Liver (tissue), 9 donors: Measurements from ENCODE around the gene HS3ST1. TPM values are rescaled to one million over a fixed set of nuclear protein-coding genes. Genes with fewer than 3 reads are reported as not detected.

Source experiments
- DNase-seq: peaks from one replicate; pipeline ENCODE4 v3.0.0-alpha.2; 2017; ENCODE audit warnings: low spot score
- H3K27ac ChIP-seq, 2 donors: one replicate each; pipeline ENCODE4 v1.7.0; 2013; ENCODE audit warnings: inconsistent platforms in 2 of 2, low read length in 2 of 2, control low read depth in 1 of 2, low read depth in 1 of 2, mild to moderate bottlenecking in 1 of 2
- H3K27me3 ChIP-seq, 4 donors: one replicate each; pipeline versions ENCODE4 v1.6.1 to v1.7.0; 2013; ENCODE audit warnings: low read length in 3 of 4, inconsistent platforms in 1 of 4, mild to moderate bottlenecking in 1 of 4, moderate library complexity in 1 of 4; ENCODE audit not compliant: control insufficient read depth in 4 of 4, insufficient read depth in 4 of 4
- H3K36me3 ChIP-seq, 4 donors: one replicate each; pipeline versions ENCODE4 v1.6.1 to v1.7.0; 2013; ENCODE audit warnings: low read length in 3 of 4, mild to moderate bottlenecking in 3 of 4, low read depth in 1 of 4, moderate library complexity in 1 of 4; ENCODE audit not compliant: control insufficient read depth in 4 of 4, insufficient read depth in 3 of 4
- H3K4me1 ChIP-seq, 4 donors: one replicate each; pipeline versions ENCODE4 v1.6.1 to v1.7.0; 2013; ENCODE audit warnings: low read length in 3 of 4, mild to moderate bottlenecking in 3 of 4, moderate library complexity in 1 of 4; ENCODE audit not compliant: control insufficient read depth in 4 of 4, insufficient read depth in 4 of 4
- H3K4me3 ChIP-seq, 3 donors: one replicate each; pipeline versions ENCODE4 v1.6.1 to v1.7.0; 2013; ENCODE audit warnings: low read length in 3 of 3, control low read depth in 1 of 3, low read depth in 1 of 3, mild to moderate bottlenecking in 1 of 3
- H3K9ac ChIP-seq, 2 donors: one replicate each; pipeline ENCODE4 v1.7.0; 2013; ENCODE audit warnings: low read length in 2 of 2, mild to moderate bottlenecking in 2 of 2, moderate library complexity in 2 of 2, control low read depth in 1 of 2, low read depth in 1 of 2
- H3K9me3 ChIP-seq, 4 donors: one replicate each; pipeline versions ENCODE4 v1.6.1 to v1.7.0; 2013; ENCODE audit warnings: low read length in 3 of 4; ENCODE audit not compliant: control insufficient read depth in 4 of 4
- EGR1 ChIP-seq, 2 donors: IDR thresholded peaks; 2 replicates each; pipeline ENCODE4 v1.6.1; 2016 to 2018; ENCODE audit warnings: antibody characterized with exemption in 2 of 2, low read depth in 2 of 2
- FOXA1 ChIP-seq: IDR thresholded peaks from 2 replicates; pipeline ENCODE4 v1.6.1; 2016; ENCODE audit warnings: antibody characterized with exemption
- FOXA2 ChIP-seq: IDR thresholded peaks from 2 replicates; pipeline ENCODE4 v1.6.1; 2016; ENCODE audit warnings: antibody characterized with exemption
- GABPA ChIP-seq, 2 donors: IDR thresholded peaks in 1 of 2; conservative IDR thresholded peaks in 1 of 2; 2 replicates each; pipeline ENCODE4 v1.6.1; 2016; ENCODE audit warnings: antibody characterized with exemption in 2 of 2, mild to moderate bottlenecking in 1 of 2, moderate library complexity in 1 of 2
- HNF4A ChIP-seq, 2 donors: conservative IDR thresholded peaks; 2 replicates each; pipeline ENCODE4 v1.6.1; 2016; ENCODE audit warnings: antibody characterized with exemption in 2 of 2, mild to moderate bottlenecking in 2 of 2
- HNF4G ChIP-seq: IDR thresholded peaks from 2 replicates; pipeline ENCODE4 v1.6.1; 2016; ENCODE audit warnings: antibody characterized with exemption
- JUND ChIP-seq, 2 donors: IDR thresholded peaks; 2 replicates each; pipeline ENCODE4 v1.6.1; 2016; ENCODE audit warnings: antibody characterized with exemption in 2 of 2
- NR2F2 ChIP-seq: IDR thresholded peaks from 2 replicates; pipeline ENCODE4 v1.6.1; 2016; ENCODE audit warnings: antibody characterized with exemption
- RAD21 ChIP-seq, 2 donors: IDR thresholded peaks; 2 replicates each; pipeline ENCODE4 v1.6.1; 2016; ENCODE audit warnings: antibody characterized with exemption in 2 of 2, mild to moderate bottlenecking in 2 of 2
- RXRA ChIP-seq, 2 donors: IDR thresholded peaks; 2 replicates each; pipeline ENCODE4 v1.6.1; 2017 to 2018; ENCODE audit warnings: antibody characterized with exemption in 2 of 2, mild to moderate bottlenecking in 1 of 2
- SP1 ChIP-seq: IDR thresholded peaks from 2 replicates; pipeline ENCODE4 v1.6.1; 2018; ENCODE audit warnings: antibody characterized with exemption, mild to moderate bottlenecking
- TAF1 ChIP-seq: conservative IDR thresholded peaks from 2 replicates; pipeline ENCODE4 v1.6.1; 2016; ENCODE audit warnings: antibody characterized with exemption, mild to moderate bottlenecking
- YY1 ChIP-seq: IDR thresholded peaks from 2 replicates; pipeline ENCODE4 v1.6.1; 2016; ENCODE audit warnings: antibody characterized with exemption, mild to moderate bottlenecking
- WGBS: extraction: QIAGEN DNeasy Blood & Tissue Kit; methylation state at CpG from one replicate; pipeline ENCODE4 v1.1.7; 2013; 5-methylcytosine and 5-hydroxymethylcytosine counted together
- polyA plus RNA-seq, 2 donors: library from polyadenylated mRNA; stranded (reverse) in 1 of 2; unstranded in 1 of 2; fragments of 200-250 nt in 1 of 2; fragments of >200 nt in 1 of 2; fragmentation: Nextera tagmentation in 1 of 2; extraction: Ambion mirVana in 1 of 2; gene quantifications; one replicate each; pipeline versions ENCODE4 v1.2.1 to v1.2.3, GENCODE V29; 2013 to 2015
- total RNA-seq, 2 donors: library from RNA; depleted of rRNA; stranded (reverse); fragments of >200 nt; gene quantifications; one replicate each; pipeline ENCODE4 v1.2.3, GENCODE V29; 2014
- TF ChIP-seq, protein P1 (sequence below): IDR thresholded peaks from 2 replicates; pipeline ENCODE4 v1.6.1; 2016; ENCODE audit warnings: antibody characterized with exemption
- TF ChIP-seq, protein P2 (sequence below): IDR thresholded peaks from 2 replicates; pipeline ENCODE4 v1.6.1; 2016; ENCODE audit warnings: antibody characterized with exemption
- TF ChIP-seq, protein P3 (sequence below): IDR thresholded peaks from 2 replicates; pipeline ENCODE4 v1.6.1; 2016; ENCODE audit warnings: antibody characterized with exemption, mild to moderate bottlenecking
- TF ChIP-seq, protein P4 (sequence below): fragments of 150-350 bp; IDR thresholded peaks from 2 replicates; pipeline ENCODE4 v1.5.1; 2017; ENCODE audit warnings: improper control_type of control experiment, low read depth, low read length; ENCODE audit not compliant: missing input control
- TF ChIP-seq, protein P5 (sequence below): IDR thresholded peaks from 2 replicates; pipeline ENCODE4 v1.6.1; 2016; ENCODE audit warnings: antibody characterized with exemption
- donor health status: healthy.
- donor health status: healthy.
- donor health status: healthy.
- donor health status: healthy.
- donor health status: healthy.

HS3ST1 gene
- total and polyA plus RNA-seq, 4 donors: 0.25 to 0.75 (median 0.30) TPM

DNA sequence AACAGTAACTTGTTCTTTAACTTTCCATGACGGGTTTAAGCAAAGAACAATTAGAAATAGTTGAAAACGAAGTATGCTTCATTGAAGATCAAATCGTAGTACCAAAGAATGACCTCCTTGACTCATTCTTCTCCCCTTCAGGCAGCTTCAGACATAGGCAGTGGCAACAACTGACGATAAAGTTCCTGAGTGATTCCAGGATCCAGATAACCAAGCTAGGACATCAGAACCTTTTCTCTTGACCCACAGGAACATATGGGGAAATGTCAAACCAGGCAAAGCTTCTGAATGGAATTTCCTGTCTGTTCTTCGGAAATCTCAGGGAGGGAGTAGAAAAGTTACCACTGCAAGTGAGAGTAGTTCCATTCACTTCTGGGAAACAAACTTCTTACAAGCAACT is 74.2 kb downstream of the HS3ST1 start:
- Histone ChIP-seq H3K27ac (no peak overlapping the region), H3K4me3 (no peak overlapping the region), H3K4me1 (no peaks in the 10 kb centered on the region), H3K27me3 (no peaks in the 10 kb centered on the region), H3K9ac (no peak overlapping the region), H3K9me3 (no peaks in the 10 kb centered on the region), H3K36me3 (no peaks in the 10 kb centered on the region)
- 72% methylated on average over 5 of the region's 5 CpGs for WGBS
- no peak for DNase-seq
- TF ChIP-seq GABPA (IDR thresholded peaks at IDR 0.05 in 1 of 2, conservative IDR thresholded peaks at IDR 0.05 in 1 of 2) (no peak), HNF4A (conservative IDR thresholded peaks at IDR 0.05) (no peak), YY1 (no peak), EGR1 (IDR thresholded peaks at IDR 0.05; ENCODE audit: low read depth in 2 of 2) (no peak), TAF1 (no peak), RXRA (IDR thresholded peaks at IDR 0.05) (no peak)
- TF ChIP-seq, protein P1, sequence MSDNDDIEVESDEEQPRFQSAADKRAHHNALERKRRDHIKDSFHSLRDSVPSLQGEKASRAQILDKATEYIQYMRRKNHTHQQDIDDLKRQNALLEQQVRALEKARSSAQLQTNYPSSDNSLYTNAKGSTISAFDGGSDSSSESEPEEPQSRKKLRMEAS: no peak
- TF ChIP-seq, protein P2, sequence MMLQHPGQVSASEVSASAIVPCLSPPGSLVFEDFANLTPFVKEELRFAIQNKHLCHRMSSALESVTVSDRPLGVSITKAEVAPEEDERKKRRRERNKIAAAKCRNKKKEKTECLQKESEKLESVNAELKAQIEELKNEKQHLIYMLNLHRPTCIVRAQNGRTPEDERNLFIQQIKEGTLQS: no peak
- TF ChIP-seq, protein P3, sequence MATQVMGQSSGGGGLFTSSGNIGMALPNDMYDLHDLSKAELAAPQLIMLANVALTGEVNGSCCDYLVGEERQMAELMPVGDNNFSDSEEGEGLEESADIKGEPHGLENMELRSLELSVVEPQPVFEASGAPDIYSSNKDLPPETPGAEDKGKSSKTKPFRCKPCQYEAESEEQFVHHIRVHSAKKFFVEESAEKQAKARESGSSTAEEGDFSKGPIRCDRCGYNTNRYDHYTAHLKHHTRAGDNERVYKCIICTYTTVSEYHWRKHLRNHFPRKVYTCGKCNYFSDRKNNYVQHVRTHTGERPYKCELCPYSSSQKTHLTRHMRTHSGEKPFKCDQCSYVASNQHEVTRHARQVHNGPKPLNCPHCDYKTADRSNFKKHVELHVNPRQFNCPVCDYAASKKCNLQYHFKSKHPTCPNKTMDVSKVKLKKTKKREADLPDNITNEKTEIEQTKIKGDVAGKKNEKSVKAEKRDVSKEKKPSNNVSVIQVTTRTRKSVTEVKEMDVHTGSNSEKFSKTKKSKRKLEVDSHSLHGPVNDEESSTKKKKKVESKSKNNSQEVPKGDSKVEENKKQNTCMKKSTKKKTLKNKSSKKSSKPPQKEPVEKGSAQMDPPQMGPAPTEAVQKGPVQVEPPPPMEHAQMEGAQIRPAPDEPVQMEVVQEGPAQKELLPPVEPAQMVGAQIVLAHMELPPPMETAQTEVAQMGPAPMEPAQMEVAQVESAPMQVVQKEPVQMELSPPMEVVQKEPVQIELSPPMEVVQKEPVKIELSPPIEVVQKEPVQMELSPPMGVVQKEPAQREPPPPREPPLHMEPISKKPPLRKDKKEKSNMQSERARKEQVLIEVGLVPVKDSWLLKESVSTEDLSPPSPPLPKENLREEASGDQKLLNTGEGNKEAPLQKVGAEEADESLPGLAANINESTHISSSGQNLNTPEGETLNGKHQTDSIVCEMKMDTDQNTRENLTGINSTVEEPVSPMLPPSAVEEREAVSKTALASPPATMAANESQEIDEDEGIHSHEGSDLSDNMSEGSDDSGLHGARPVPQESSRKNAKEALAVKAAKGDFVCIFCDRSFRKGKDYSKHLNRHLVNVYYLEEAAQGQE: no peak
- TF ChIP-seq, protein P4, sequence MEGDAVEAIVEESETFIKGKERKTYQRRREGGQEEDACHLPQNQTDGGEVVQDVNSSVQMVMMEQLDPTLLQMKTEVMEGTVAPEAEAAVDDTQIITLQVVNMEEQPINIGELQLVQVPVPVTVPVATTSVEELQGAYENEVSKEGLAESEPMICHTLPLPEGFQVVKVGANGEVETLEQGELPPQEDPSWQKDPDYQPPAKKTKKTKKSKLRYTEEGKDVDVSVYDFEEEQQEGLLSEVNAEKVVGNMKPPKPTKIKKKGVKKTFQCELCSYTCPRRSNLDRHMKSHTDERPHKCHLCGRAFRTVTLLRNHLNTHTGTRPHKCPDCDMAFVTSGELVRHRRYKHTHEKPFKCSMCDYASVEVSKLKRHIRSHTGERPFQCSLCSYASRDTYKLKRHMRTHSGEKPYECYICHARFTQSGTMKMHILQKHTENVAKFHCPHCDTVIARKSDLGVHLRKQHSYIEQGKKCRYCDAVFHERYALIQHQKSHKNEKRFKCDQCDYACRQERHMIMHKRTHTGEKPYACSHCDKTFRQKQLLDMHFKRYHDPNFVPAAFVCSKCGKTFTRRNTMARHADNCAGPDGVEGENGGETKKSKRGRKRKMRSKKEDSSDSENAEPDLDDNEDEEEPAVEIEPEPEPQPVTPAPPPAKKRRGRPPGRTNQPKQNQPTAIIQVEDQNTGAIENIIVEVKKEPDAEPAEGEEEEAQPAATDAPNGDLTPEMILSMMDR: no peak

DNA sequence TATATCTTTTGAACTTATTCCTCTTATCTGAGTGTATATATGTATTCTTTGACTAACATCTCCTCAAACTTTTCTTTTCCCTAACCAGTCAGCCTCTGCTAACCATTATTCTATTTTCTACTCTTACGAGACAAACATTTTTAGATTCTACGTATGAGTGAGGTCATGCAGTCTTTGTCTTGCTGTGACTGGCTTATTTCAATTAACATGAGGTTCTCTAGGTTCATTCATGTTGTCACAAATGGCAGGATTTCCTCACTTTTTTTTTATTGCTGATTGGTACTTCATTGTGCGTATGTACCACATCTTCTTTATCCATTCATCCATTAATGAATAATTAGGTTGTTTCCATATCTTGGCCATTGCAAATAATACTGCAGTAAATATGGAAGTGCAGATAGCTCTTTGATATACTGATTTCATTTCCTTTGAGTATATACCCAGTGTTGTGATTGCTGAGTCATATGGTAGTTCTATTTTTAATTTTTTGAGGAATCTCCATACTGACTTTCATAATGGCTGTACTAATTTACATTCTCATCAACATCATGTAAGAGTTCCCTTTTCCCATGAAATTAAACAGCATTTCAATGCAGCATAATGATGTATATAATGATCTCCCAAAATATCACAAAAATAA is 80.1 kb downstream of the HS3ST1 start:
- Histone ChIP-seq H3K27me3 (peaks cover 0 to 6% (median 0%) of the 10 kb centered on the region in 4 donors), H3K4me1 (no peaks in the 10 kb centered on the region), H3K4me3 (no peak overlapping the region), H3K9ac (no peak overlapping the region), H3K27ac (no peak overlapping the region), H3K9me3 (no peaks in the 10 kb centered on the region), H3K36me3 (no peaks in the 10 kb centered on the region)
- TF ChIP-seq RXRA (IDR thresholded peaks at IDR 0.05) (no peak), HNF4A (conservative IDR thresholded peaks at IDR 0.05) (no peak)
- WGBS: 80% methylated on average over 3 of the region's 3 CpGs
- DNase-seq: no peak

DNA sequence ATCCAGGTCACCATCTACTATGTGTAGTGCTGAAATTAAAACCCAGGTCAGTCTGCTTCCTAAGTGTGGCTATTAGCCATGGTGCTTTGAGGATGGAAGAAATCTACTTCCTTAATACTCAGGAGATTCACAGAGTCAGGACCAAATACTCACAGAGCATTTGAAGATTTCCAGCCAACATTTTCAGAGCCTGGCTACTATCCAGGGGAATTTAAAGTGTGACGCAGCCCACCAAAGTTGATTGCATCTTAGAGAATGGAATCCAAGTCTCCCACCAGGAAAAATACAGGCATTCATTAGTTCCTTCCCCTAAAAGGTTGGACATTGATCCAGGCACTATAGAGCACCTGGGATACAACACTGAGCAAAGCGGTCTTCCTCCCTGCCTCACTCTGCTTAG is 83.8 kb downstream of the HS3ST1 start:
- H3K9me3 ChIP-seq: no peaks in the 10 kb centered on the region
- no peak overlapping the region for H3K27ac ChIP-seq
- no peaks in the 10 kb centered on the region for H3K4me1 ChIP-seq
- no peak overlapping the region for H3K4me3 ChIP-seq
- WGBS: 90% methylated on average over 2 of the region's 2 CpGs
- H3K9ac ChIP-seq: no peak overlapping the region
- DNase-seq: no peak
- no peaks in the 10 kb centered on the region for H3K36me3 ChIP-seq
- peaks cover 0 to 6% (median 0%) of the 10 kb centered on the region in 4 donors for H3K27me3 ChIP-seq
- no peak for TF ChIP-seq NR2F2
- TF ChIP-seq, protein P2: no peak
- TF ChIP-seq, protein P1: no peak
- TF ChIP-seq FOXA1: no peak
- TF ChIP-seq SP1: no peak
- no peak for TF ChIP-seq GABPA (IDR thresholded peaks at IDR 0.05 in 1 of 2, conservative IDR thresholded peaks at IDR 0.05 in 1 of 2)
- no peak for TF ChIP-seq RXRA (IDR thresholded peaks at IDR 0.05)
- no peak for TF ChIP-seq HNF4A (conservative IDR thresholded peaks at IDR 0.05)
- TF ChIP-seq JUND (IDR thresholded peaks at IDR 0.05): no peak
- TF ChIP-seq, protein P5, sequence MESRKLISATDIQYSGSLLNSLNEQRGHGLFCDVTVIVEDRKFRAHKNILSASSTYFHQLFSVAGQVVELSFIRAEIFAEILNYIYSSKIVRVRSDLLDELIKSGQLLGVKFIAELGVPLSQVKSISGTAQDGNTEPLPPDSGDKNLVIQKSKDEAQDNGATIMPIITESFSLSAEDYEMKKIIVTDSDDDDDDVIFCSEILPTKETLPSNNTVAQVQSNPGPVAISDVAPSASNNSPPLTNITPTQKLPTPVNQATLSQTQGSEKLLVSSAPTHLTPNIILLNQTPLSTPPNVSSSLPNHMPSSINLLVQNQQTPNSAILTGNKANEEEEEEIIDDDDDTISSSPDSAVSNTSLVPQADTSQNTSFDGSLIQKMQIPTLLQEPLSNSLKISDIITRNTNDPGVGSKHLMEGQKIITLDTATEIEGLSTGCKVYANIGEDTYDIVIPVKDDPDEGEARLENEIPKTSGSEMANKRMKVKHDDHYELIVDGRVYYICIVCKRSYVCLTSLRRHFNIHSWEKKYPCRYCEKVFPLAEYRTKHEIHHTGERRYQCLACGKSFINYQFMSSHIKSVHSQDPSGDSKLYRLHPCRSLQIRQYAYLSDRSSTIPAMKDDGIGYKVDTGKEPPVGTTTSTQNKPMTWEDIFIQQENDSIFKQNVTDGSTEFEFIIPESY: no peak
- TF ChIP-seq EGR1 (IDR thresholded peaks at IDR 0.05; ENCODE audit: low read depth in 2 of 2): no peak
- TF ChIP-seq RAD21 (IDR thresholded peaks at IDR 0.05): no peak
- no peak for TF ChIP-seq HNF4G
- no peak for TF ChIP-seq TAF1
- no peak for TF ChIP-seq FOXA2
